ENCODE data around the gene CXCL11.

- no peak for TF ChIP-seq CTCF (IDR thresholded peaks at IDR 0.05)
- no peak for TF ChIP-seq POLR2A (IDR thresholded peaks at IDR 0.05)
These were observed 36.9 kb upstream of the CXCL11 start for GRCh38 chr4:76072760-76073159.

Data from testis (tissue), 2 donors.